ENCODE results near the gene PRDX5. TPM values are rescaled to one million over a fixed set of nuclear protein-coding genes. Genes with fewer than 3 reads are reported as not detected.

The PRDX5 gene
- total RNA-seq, 1 experiment from 2014 or later = 254 TPM

DNA sequence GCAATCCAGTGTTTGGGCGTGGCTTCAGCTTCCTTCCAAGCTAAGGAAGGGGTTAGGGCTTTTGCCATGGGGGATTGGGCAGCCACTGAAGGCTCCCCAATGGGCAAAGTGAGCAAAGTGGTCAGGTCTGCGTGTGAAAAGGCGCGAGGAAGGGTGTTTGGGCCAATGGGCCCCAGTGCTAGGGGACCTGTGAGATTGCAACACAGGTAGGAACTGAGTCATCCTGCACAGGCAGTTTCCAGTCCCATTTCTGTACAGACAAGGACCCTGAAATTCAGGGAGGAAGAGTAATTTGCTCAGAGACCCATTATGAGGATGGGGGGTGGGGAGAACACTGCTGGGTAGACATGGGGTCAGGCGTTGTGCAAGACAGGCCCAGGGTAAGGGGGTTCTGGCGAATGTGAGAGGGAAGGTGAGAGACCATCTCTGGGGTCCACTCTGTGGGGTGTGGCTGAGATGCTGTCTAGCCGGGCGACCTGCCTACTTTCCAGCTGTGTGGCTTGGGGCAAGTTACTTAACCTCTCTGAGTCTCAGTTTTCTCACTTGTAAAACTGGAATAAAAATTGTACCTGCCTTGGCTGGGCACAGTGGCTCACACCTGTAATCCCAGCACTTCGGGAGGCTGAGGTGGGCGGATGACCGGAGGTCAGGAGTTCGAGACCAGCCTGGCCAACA, 29.4 kb downstream of the PRDX5 start:
- DNase-seq (ENCODE audit: low spot score) = no peak

DNA sequence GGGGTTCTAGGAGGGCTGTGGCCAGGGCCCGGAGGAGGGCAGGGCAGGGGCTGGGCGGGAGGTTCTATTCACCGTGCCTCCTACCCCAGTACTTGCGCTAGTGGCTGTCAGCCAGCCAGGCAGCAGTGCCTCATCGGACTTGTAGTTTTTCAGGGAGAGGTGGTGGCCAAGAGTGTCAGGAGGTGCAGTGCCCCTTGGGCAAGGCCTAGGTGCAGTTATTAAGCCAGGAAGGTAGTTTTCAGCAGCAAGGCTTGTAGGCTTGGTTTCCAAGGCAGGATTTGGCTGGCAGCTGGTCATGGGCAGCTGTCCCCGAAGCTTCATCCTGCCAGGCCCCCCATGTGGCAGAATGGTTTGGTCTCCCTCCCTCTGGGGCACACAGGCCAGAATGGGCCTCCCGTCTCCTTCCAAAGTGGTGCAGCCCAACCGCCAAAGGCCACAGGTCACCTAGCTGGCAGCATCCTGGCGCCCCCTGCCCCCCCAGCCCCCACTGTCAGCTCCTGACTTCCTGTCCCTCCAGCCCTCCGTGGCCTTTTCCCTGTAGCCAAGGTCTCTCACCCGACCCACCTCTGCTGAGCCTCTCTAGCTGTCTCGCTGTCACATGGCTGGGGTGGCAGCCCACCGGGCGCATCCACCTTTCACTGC, 30.6 kb downstream of the PRDX5 start:
- no peak for DNase-seq (ENCODE audit: low spot score)

DNA sequence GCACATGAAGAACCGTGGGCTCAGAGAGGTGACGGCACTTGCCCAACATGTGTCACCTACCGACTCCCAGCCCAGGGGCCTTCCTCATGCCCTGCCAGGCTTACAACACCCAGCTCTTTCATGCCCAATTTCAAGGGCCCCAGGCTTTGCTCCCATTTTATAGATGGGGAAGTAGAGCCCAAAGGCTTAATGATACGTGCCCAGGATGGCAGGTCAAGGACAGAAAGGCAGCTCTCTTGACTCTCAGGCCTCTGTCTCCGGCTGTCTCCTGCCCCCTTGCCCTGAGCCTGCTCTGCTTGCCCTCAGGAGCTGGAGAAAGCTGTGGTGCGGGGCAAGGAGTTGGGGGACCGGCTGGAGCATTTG, 31.1 kb downstream of the PRDX5 start:
- DNase-seq (ENCODE audit: low spot score) = no peak

DNA sequence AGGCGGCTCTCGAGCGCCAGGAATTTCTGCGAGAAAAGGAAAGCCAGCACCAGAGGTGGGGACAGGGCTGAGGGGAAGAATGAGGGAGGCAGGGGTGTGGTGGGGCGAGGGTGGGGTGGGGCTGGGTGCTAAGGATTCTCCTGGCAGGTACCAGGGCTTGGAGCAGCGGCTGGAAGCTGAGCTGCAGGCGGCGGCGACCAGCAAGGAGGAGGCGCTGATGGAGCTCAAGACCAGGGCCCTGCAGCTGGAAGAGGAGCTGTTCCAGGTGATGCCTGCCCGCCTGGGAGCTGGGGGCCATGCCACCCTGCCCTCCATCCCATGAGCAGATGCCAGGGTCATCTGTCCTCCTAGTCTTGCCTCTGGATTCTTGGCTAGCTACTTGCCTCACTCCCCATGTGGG, 31.5 kb downstream of the PRDX5 start:
- no peak for DNase-seq (ENCODE audit: low spot score)

DNA sequence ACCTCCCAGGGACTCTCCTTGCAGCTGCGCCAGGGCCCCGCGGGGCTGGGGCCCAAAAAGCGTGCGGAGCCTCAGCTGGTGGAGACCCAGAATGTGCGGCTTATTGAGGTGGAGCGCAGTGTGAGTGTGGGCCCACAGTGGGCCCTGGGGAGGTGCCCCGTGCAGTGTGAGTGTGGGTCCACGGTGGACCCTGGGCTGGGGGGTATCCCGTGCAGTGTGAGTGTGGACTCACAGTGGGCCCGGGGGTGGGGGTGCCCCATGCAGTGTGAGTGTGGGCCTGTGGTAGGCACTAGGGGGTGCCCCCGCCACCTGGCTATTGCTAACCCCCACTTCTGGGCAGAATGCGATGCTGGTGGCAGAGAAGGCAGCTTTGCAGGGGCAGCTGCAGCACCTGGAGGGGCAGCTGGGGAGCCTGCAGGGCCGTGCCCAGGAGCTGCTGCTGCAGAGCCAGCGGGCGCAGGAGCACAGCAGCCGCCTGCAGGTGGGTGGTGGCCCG, 33.3 kb downstream of the PRDX5 start:
- DNase-seq (ENCODE audit: low spot score) = no peak

DNA sequence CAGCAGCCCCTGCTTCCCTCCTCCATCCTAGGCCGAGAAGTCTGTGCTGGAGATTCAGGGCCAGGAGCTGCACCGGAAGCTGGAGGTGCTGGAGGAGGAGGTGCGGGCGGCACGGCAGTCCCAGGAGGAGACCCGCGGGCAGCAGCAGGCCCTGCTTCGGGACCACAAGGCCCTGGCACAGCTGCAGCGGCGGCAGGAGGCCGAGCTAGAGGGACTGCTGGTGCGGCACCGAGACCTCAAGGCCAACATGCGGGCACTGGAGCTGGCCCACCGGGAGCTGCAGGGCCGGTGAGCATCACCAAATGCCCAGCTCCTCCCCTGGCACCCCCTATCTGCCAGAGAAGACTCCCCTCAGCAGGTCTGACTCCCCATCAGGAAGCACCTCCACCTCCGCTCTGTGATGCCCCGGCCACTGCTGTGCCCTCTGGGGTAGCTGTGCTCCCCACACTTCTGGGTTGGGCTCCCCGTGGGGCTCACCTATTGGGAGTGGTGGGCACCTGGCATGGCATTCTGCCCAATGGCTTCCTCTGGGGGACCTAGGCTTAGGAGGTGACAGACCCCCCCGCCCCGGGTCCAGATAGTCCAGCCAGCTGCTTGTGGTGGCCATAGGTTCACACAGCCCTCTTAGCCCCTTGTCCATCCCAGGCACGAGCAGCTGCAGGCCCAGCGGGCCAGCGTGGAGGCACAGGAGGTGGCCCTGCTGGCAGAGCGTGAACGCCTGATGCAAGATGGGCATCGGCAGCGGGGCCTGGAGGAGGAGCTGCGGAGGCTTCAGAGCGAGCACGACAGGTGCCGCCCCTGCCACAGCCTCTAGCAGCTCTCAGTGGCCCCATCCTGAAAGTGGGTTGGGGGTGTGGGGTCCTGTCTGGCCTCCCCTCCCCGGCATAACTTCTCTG, 34.4 kb downstream of the PRDX5 start:
- DNase-seq (ENCODE audit: low spot score) = no peak

DNA sequence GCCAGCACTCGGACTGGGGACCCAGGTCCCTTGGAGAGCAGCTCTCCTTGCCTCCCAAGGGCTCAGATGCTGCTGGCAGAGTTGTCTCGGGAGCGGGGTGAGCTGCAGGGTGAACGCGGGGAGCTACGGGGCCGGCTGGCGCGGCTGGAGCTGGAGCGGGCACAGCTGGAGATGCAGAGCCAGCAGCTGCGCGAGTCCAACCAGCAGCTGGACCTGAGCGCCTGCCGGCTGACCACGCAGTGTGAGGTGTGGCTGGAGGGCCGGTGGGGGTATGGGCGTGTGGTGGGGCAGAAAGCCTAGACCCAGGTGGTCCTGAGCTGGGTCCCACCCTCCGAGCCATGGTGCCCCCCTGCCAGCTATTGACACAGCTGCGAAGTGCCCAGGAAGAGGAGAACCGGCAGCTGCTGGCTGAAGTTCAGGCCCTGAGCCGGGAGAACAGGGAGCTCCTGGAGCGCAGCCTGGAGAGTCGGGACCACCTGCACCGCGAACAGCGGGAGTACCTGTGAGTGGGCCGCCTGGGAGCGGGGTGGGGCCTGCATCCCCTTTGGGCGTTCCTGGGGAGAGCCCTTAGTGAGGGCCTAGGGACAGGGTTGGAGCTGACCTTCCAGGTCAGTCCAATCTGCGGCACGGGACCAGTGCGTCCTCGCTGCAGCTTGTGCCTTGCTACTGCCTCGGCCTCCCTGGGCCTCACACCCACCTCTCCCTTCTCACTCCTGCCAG, 35.2 kb downstream of the PRDX5 start:
- DNase-seq (ENCODE audit: low spot score) = no peak

DNA sequence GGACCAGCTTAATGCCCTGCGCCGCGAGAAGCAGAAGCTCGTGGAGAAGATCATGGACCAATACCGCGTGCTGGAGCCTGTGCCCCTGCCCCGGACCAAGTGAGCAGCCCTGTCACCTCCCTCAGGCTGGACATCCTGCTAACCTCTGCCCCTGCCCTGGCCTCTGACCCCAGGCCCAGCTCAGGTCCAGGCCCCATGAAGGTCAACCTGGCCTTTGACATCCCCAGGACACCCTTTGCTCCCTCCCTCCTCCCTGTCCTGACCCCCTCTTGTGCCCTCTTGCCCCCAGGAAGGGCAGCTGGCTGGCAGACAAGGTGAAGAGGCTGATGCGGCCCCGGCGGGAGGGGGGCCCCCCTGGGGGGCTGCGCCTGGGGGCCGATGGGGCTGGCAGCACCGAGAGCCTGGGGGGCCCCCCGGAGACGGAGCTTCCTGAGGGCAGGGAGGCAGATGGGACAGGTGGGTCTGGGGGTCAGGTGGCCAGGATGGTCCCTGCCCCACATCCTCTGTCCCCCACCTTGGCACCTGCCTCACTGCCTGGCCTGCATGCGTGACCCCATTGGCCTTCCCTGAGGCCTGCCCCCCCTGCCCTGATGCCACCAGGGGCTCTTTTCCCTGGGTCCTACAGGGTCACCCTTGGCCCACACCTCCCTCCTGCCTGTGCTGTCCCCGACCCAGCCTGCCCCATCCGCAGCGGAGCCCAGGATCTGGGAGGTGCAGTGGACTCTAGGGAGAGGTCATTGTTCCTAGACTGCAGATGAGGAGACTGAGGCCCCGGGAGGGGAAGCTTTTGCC, 36.0 kb downstream of the PRDX5 start:
- no peak for DNase-seq (ENCODE audit: low spot score)

DNA sequence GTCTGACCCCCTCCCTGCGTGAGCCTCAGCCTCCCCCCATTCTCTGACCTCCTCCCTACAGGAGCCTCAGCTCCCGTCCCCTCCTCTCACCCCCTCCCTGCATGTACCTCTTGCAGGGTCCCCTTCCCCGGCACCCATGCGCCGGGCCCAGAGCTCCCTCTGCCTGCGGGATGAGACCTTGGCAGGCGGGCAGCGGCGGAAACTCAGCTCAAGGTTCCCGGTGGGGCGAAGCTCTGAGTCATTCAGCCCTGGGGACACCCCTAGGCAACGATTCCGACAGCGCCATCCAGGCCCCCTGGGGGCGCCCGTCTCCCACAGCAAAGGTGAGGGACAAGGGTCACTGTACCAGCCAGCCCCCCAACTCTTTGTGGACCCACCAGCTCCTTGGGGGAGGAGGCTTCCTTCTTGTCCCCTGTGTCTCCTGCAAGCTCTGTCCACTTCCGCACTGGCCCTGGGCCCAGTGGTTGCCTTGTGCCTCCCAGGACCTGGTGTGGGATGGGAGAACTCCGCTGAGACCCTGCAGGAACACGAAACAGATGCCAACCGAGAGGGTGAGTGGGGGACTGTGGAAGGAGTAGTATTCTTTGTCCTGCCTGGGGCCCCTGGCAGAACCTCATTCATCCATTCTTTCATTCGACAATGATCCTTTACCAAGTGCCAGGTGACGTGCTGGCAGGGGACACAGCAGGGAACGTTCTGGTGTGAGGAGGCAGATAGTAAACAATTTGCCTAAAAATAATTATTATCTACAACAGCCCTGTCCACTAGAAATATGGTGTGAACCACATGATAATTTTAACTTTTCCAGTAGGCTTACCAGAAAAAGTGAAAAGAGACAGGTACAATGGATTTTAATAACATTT, 37.4 kb downstream of the PRDX5 start:
- DNase-seq (ENCODE audit: low spot score) = peak; percentile 94

DNA sequence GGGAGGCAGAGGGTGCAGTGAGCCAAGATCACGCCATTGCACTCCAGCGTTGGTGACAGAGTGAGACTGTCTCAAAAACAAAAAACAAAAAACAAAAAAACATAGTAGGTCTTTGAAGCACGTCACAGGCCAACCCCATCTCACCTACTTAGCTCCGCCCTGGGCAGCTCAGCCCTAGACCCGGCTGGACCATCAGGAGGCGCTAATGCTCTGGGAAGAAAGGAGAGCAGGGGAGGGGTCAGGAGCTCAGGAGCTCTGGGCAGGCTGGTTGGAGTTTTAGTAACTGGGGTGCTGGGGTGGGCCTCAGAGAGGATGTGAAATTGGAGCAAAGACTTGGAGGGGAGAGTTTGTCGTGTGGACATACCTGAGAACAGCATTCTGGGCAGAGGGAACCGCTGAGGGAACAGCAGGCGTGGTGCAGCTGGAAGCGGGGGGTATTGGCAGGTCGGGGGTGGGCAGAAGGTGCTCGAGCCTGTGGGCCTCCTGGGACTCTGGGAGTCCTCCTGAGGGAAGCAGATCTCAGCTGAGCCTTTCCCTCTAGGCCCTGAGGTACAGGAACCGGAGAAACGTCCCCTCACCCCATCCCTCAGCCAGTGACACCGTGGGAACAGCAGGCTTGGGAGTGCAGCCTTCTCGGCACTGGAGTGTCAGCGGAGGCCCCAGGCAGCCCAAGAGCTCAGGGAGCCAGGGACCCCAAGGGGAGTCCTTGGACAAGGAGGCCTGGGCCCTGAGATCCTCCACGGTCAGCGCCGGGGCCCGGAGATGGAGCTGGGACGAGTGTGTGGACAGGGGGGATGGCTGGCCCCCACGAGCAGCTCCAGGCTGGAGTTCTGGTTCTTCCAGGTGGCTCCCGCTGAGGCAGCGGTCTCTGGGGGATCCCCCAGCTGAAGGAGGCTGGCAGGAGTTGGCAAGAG, 38.8 kb downstream of the PRDX5 start:
- peak; percentile 66 for DNase-seq (ENCODE audit: low spot score)

DNA sequence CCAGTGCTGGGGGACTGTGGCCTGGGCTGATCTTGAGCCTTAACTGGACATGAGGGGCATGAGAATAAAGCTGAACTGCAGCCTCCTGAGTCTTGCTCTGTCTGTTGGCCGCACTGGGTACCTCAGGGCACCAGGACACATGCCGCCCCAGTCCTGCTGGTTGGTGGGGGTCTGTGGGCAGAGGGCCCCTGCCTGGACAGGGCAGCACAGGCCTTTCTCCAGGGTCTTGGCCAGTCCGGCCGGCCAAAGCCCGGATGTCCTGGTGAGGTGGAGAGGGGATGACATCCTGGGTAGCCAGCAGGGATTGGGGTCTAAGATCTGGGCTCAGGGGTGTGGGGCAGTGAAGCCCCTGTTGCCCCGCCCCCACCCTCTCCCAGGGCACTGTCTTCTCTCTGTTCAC, 39.5 kb downstream of the PRDX5 start:
- DNase-seq (ENCODE audit: low spot score) = no peak

DNA sequence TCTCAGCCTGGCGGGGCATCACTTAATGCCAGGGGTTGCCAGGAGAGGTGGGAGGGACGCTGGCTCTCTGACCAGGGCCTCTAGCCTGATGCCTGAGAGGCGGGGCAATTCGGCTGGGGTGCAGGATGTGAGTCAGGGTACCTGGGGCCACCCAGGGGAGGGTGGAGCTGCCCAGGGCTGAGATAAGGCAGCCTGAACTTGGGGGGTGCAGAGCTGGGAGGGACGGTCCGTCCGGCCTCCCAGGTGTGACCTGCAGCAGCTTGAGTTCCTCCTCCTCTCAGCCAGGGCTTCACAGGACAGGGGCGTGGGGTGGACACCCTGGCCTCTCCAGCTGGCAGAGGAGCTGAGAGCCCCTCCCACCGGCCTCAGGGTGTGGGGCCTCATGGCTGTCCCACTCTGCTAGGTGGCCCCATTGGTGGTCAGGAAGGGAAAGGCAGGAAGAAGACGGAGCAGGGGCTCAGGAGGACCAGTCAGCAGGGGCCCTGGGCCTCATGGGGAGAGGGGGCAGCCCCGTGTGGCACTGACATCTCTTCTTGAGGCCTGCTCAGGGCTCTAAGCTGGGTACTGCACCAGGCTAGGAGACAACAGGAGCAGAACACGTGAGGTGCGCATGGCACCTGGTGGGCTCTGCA, 40.1 kb downstream of the PRDX5 start:
- peak; percentile 67 for DNase-seq (ENCODE audit: low spot score)

DNA sequence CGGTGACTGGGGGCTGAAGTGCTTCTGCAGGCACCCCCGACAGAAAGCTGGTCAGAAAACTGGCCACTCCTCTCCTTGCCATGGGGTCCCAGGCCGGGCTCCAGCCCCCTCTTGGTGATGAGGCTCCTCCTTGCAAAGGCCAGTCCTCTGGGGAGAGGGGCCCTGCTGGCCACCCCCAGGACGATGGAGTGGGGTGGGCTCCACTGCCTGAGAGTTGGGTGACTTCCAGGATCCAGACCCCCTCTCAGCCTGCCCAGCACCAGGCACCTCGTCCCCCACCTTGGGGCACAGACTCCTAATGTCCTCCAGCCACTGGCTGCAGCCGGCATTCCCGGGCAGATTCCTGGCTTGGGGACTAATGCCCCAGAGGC, 40.6 kb downstream of the PRDX5 start:
- DNase-seq (ENCODE audit: low spot score) = no peak

DNA sequence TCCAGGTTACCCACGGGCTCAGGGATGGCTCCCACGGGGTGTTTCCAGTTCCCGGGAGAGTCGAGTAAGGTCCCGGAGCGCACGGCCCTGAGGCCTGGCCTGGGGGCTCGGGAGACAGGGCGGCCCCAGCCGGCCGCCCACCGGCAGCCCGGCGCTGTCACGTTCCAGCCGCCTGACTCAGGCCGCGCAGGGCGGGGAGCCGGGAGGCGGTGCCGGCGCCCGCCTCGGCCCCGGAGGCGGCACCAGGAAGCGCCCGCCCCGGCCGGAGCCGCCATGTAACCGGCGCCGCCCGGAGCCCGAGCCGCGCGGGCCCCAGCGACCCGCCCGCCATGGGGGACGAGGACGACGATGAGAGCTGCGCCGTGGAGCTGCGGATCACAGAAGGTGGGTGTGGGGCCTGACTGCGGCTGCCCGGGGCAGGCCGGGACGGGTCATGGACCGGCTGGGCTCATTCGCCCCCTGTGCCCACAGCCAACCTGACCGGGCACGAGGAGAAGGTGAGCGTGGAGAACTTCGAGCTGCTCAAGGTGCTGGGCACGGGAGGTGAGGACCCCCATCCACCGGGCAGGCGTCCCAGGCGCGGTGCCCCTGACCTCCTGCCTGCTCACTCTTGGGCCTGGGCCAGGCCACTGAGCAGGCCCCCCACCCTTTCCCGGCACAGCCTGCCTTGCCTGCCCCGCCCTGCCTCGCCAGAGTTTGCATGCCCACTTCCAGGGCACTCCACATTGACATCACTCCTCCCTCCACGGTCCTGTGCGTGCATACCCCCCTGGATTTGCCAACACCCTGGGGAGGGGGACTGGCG, 41.2 kb downstream of the PRDX5 start, which contains the start of gene RPS6KA4:
Gene RPS6KA4, plus strand, starts transcription at position 256 of the 805 bp plus-strand sequence. Its CDS starts 74 bp downstream, at position 330.
- DNase-seq (ENCODE audit: low spot score) = peak; percentile 84

DNA sequence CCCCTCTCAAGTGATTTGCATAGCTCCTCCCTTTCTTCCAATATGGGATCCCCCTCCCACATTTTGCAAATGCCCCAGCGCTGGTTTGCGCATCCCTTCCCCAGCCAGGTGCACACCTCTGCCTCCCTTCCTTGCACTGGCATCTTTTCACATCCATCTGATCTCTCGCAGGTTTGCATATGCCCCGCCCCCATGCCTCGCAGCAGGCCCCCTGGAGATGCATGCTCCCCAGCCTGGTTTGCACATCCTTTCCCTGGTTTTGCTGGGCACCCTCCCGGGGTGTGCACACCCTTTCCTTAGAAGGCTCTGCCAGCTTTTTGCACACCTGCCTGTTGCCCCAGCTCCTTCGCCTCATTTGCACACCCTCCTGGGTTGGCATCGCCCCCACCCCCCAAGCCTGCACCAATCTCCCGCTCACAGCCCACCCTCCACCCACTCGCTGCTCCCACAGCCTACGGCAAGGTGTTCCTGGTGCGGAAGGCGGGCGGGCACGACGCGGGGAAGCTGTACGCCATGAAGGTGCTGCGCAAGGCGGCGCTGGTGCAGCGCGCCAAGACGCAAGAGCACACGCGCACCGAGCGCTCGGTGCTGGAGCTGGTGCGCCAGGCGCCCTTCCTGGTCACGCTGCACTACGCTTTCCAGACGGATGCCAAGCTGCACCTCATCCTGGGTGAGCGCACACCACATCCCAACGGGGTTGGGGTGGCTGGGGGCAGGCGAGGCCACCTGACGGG, 42.0 kb downstream of the PRDX5 start:
- no peak for DNase-seq (ENCODE audit: low spot score)

DNA sequence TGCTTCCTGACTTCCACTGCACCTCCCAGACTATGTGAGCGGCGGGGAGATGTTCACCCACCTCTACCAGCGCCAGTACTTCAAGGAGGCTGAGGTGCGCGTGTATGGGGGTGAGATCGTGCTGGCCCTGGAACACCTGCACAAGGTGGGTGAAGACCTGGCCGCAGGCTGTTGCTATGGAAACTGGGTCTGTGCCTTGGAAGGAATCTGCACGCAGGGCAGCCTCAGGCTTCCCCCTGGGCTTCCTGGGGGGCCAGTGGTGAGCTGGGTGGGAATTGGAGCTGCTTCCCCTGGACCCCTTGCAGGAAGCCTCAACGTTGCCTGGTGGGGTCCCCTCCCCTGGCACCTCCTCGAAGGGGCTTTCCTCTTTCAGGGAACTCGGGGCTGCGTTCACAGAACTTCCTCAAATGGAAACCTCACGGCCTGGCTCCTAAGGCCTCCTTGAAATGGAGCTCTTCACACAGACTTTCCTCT, 42.6 kb downstream of the PRDX5 start:
- DNase-seq (ENCODE audit: low spot score) = no peak

DNA sequence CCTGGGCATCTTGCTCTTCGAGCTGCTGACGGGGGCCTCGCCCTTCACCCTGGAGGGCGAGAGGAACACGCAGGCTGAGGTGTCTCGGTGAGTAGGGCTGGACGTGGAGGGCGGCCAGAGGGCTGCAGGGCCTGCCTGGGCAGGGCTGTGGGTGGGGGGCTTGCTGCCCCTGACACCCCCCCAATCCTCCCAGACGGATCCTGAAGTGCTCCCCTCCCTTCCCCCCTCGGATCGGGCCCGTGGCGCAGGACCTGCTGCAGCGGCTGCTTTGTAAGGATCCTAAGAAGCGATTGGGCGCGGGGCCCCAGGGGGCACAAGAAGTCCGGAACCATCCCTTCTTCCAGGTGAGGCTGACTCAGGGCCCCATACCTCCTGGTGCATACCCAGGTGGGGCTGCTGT, 43.7 kb downstream of the PRDX5 start:
- DNase-seq (ENCODE audit: low spot score) = no peak
